GM12878 (cell line): ENCODE measurements around the gene MEF2C. TPM values are rescaled to one million over a fixed set of nuclear protein-coding genes. Genes with fewer than 3 reads are reported as not detected.

Source experiments
- ATAC-seq: fragments of 200-7000 bp; cut with Tn5 transposase; 3 replicates; pipeline ENCODE4 v1.9.1; 2020; ENCODE audit warnings: mild to moderate bottlenecking, moderate library complexity
- BruUV-seq: library from RNA; stranded (reverse); fragments of 400-500 nt; replicated peaks from 2 replicates; lab custom pipeline; 2021; lab: Mats Ljungman, UMichigan
- CTCF ChIA-PET: fragments of 300-600 bp; sonication (Branson Sonifier 250); formaldehyde crosslinking; extraction: SDS; loops from one replicate; lab custom pipeline; 2021; ENCODE audit warnings: inconsistent platforms; lab: Yijun Ruan, JAX
- POLR2A ChIA-PET: fragments of 350-600 bp; formaldehyde crosslinking; extraction: SDS; loops from one replicate; lab custom pipeline; 2021; ENCODE audit warnings: inconsistent platforms; lab: Charles Lee
- RAD21 ChIA-PET: fragments of 300-600 bp; sonication (Branson Sonifier 250); formaldehyde crosslinking; loops from one replicate; lab custom pipeline; 2023; ENCODE audit warnings: antibody characterized with exemption; ENCODE audit not compliant: unreplicated experiment; lab: Charles Lee
- SMC1A ChIA-PET: fragments of 300-600 bp; sonication (Branson Sonifier 250); formaldehyde crosslinking; loops from one replicate; lab custom pipeline; 2023; ENCODE audit not compliant: unreplicated experiment, uncharacterized antibody; lab: Charles Lee
- DNase-seq: peaks from one replicate; pipeline ENCODE4 v3.0.0-alpha.2; 2011; ENCODE audit warnings: low read depth, low spot score
- FAIRE-seq: peaks from 3 replicates; lab custom pipeline; 2011; peaks lifted over from hg19 to GRCh38; lab: Jason Lieb, UNC
- H2AFZ ChIP-seq: 2 replicates; pipeline ENCODE4 v1.6.0; 2011; ENCODE audit warnings: low read depth, low read length, control low read depth; ENCODE audit not compliant: control insufficient read depth
- H3K27ac ChIP-seq: 2 replicates; pipeline ENCODE4 v1.5.1; 2011; ENCODE audit warnings: control low read depth; ENCODE audit not compliant: control insufficient read depth, insufficient read depth
- H3K27me3 ChIP-seq, 2 experiments: replicated peaks in 1 of 2; 2 replicates each; pipeline versions ENCODE4 v1.6.0 to v1.6.1; 2011; ENCODE audit warnings: low read length in 1 of 2; ENCODE audit not compliant: control insufficient read depth in 2 of 2, insufficient read depth in 2 of 2
- H3K36me3 ChIP-seq, 2 experiments: 2 replicates each; pipeline ENCODE4 v1.5.1; 2011; ENCODE audit warnings: low read length in 1 of 2; ENCODE audit not compliant: control insufficient read depth in 2 of 2, insufficient read depth in 2 of 2
- H3K4me1 ChIP-seq: 2 replicates; pipeline ENCODE4 v1.6.1; 2011; ENCODE audit warnings: mild to moderate bottlenecking, low read length, moderate library complexity, mixed read lengths; ENCODE audit not compliant: control insufficient read depth, insufficient read depth
- H3K4me2 ChIP-seq: 2 replicates; pipeline ENCODE4 v1.6.0; 2011; ENCODE audit warnings: control low read depth; ENCODE audit not compliant: control insufficient read depth, insufficient read depth
- H3K4me3 ChIP-seq: fragments of 200-600 bp; sonication (generic); 2 replicates; pipeline ENCODE4 v1.5.1; 2016
- H3K79me2 ChIP-seq: 2 replicates; pipeline ENCODE4 v1.6.0; 2011; ENCODE audit warnings: low read length; ENCODE audit not compliant: control insufficient read depth, insufficient read depth
- H3K9ac ChIP-seq: 2 replicates; pipeline ENCODE4 v1.8.0; 2011; ENCODE audit warnings: low read length, control low read depth, mixed read lengths; ENCODE audit not compliant: control insufficient read depth, insufficient read depth
- H3K9me3 ChIP-seq: replicated peaks from 3 replicates; pipeline ENCODE4 v1.5.1; 2011; ENCODE audit warnings: mild to moderate bottlenecking, low read length; ENCODE audit not compliant: control insufficient read depth, insufficient read depth
- H4K20me1 ChIP-seq: 2 replicates; pipeline ENCODE4 v1.6.0; 2011; ENCODE audit not compliant: control insufficient read depth, insufficient read depth
- WGBS: methylation state at CpG from one replicate; pipeline ENCODE4 v1.1.6; 2016; ENCODE audit warnings: low lambda C conversion rate; ENCODE audit not compliant: insufficient replicate concordance, insufficient coverage; ENCODE audit errors: missing lambda C conversion rate; 5-methylcytosine and 5-hydroxymethylcytosine counted together
- in situ Hi-C: fragments of 300-500 bp; cut with MboI; formaldehyde crosslinking; loops from 9 replicates; pipeline ENCODE4 v1.14.3; 2018; ENCODE audit warnings: mixed read lengths
- intact Hi-C: fragments of 100-400 bp; cut with micrococcal nuclease; formaldehyde crosslinking; loops from one replicate; pipeline ENCODE4 v1.14.2; 2022; ENCODE audit not compliant: unreplicated experiment
- polyA plus RNA-seq, 11 experiments: library from polyadenylated mRNA; depleted of rRNA in 4 of 11; unstranded in 6 of 11; stranded (reverse) in 5 of 11; fragments of >200 nt; fragmentation: Nextera tagmentation in 4 of 11; fragmentation: Illumina TruSeq in 1 of 11; extraction: Ambion mirVana in 4 of 11; extraction: Trizol in 1 of 11; gene quantifications; 1 replicate in 1 of 11; 2 replicates in 10 of 11; pipeline versions ENCODE4 v1.2.1 to v1.2.3, GENCODE V29; 2011 to 2016; ENCODE audit warnings: inconsistent platforms in 2 of 11, missing spikeins in 2 of 11, low read depth in 1 of 11
- total RNA-seq, 4 experiments: library from RNA; depleted of rRNA in 3 of 4; stranded (reverse); fragments of >200 nt in 3 of 4; fragmentation: Illumina TruSeq in 1 of 4; extraction: Trizol in 1 of 4; gene quantifications; 2 replicates each; pipeline versions ENCODE4 v1.2.1 to v1.2.3, GENCODE V29; 2013 to 2021
- TF ChIP-seq, protein P1 (sequence below): fragments of 450-650 bp; IDR thresholded peaks from 2 replicates; pipeline ENCODE4 v1.6.1; 2017; ENCODE audit warnings: mild to moderate bottlenecking, low read depth, inconsistent platforms; ENCODE audit not compliant: poor library complexity, severe bottlenecking
- TF ChIP-seq, protein P2 (sequence below): fragments of 450-650 bp; IDR thresholded peaks from 2 replicates; pipeline ENCODE4 v1.6.1; 2017; ENCODE audit warnings: mild to moderate bottlenecking, moderate library complexity

The MEF2C gene
- total and polyA plus RNA-seq, 10 of the 15 experiments (the other 5 are each of a cell fraction or from before 2014, with no cell fraction given) = 104 to 225 (median 180) TPM

DNA sequence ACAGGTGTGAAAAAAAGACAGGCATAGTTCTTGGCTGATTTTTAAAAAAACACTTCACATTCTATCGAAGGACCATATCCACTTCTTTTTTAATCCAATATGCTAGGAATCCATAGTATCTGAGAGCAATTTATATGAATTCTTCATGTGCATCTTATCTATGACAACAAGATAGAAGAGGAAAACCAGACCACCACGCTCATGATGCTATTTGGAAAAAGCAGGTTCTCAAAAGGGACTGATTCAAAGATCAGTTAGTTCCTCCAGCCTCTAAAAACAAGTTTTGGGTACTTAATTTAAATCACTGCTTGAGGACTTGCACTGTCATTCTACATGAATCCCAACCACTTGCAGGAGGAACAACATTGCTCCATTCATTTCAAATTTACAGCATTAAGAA, 6.3 kb downstream of the MEF2C start:
- in situ Hi-C loops = no loop called here
- no peak for FAIRE-seq

More for the DNA sequence above, 6.3 kb downstream of the MEF2C start:
- ChIA-PET CTCF (interaction anchor here (0.9 to 2.9 kb wide), 4 partner anchors 48 to 196 kb away, joined by 3 to 18 read pairs (median 4); no protein-coding TSS in a partner anchor), POLR2A (no interaction called here), SMC1A (interaction anchor here (2.6 to 2.9 kb wide), 2 partner anchors 47 to 148 kb away, joined by 31 to 32 read pairs; no protein-coding TSS in a partner anchor), RAD21 (interaction anchor here (2.7 to 2.8 kb wide), 3 partner anchors 9 to 57 kb away, joined by 18 to 28 read pairs (median 23); no protein-coding TSS in a partner anchor)
- intact Hi-C loops = loop anchor here (5.0 kb wide), 2 partner anchors 856 to 1391 kb away; no protein-coding TSS in a partner anchor
- Histone ChIP-seq H3K36me3 (0 out of 4 replicates have a peak, but pooled peaks cover 0 to 4% of the 10 kb centered on the region in 2 experiments), H3K4me3 (peak overlapping the region; percentile 65), H3K9me3 (peaks cover 11% of the 10 kb centered on the region), H2AFZ (no peak overlapping the region), H4K20me1 (no peaks in the 10 kb centered on the region), H3K79me2 (peaks cover 99% of the 10 kb centered on the region), H3K27me3 (no peaks in the 10 kb centered on the region)
- no peak; the same call in 2 of the 3 replicates for ATAC-seq
- WGBS = 15% methylated on average over 2 of the region's 2 CpGs
- no TSS peak for BruUV-seq
- TF ChIP-seq, protein P1, sequence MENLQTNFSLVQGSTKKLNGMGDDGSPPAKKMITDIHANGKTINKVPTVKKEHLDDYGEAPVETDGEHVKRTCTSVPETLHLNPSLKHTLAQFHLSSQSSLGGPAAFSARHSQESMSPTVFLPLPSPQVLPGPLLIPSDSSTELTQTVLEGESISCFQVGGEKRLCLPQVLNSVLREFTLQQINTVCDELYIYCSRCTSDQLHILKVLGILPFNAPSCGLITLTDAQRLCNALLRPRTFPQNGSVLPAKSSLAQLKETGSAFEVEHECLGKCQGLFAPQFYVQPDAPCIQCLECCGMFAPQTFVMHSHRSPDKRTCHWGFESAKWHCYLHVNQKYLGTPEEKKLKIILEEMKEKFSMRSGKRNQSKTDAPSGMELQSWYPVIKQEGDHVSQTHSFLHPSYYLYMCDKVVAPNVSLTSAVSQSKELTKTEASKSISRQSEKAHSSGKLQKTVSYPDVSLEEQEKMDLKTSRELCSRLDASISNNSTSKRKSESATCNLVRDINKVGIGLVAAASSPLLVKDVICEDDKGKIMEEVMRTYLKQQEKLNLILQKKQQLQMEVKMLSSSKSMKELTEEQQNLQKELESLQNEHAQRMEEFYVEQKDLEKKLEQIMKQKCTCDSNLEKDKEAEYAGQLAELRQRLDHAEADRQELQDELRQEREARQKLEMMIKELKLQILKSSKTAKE = peak; percentile 7
- TF ChIP-seq, protein P2, sequence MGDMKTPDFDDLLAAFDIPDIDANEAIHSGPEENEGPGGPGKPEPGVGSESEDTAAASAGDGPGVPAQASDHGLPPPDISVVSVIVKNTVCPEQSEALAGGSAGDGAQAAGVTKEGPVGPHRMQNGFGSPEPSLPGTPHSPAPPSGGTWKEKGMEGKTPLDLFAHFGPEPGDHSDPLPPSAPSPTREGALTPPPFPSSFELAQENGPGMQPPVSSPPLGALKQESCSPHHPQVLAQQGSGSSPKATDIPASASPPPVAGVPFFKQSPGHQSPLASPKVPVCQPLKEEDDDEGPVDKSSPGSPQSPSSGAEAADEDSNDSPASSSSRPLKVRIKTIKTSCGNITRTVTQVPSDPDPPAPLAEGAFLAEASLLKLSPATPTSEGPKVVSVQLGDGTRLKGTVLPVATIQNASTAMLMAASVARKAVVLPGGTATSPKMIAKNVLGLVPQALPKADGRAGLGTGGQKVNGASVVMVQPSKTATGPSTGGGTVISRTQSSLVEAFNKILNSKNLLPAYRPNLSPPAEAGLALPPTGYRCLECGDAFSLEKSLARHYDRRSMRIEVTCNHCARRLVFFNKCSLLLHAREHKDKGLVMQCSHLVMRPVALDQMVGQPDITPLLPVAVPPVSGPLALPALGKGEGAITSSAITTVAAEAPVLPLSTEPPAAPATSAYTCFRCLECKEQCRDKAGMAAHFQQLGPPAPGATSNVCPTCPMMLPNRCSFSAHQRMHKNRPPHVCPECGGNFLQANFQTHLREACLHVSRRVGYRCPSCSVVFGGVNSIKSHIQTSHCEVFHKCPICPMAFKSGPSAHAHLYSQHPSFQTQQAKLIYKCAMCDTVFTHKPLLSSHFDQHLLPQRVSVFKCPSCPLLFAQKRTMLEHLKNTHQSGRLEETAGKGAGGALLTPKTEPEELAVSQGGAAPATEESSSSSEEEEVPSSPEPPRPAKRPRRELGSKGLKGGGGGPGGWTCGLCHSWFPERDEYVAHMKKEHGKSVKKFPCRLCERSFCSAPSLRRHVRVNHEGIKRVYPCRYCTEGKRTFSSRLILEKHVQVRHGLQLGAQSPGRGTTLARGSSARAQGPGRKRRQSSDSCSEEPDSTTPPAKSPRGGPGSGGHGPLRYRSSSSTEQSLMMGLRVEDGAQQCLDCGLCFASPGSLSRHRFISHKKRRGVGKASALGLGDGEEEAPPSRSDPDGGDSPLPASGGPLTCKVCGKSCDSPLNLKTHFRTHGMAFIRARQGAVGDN = no peak
- TF ChIP-seq, all 136 proteins: peak for 1
- Histone ChIP-seq H3K4me1 (no peaks in the 10 kb centered on the region), H3K4me2 (peak overlapping the region; percentile 75), H3K27ac (peak overlapping the region; percentile 45; the same call in 1 of the 2 replicates), H3K9ac (peak overlapping the region; percentile 57)
- no peak for DNase-seq
